ENCODE measurements around the gene PCNX4.

- TF ChIP-seq, protein P1, sequence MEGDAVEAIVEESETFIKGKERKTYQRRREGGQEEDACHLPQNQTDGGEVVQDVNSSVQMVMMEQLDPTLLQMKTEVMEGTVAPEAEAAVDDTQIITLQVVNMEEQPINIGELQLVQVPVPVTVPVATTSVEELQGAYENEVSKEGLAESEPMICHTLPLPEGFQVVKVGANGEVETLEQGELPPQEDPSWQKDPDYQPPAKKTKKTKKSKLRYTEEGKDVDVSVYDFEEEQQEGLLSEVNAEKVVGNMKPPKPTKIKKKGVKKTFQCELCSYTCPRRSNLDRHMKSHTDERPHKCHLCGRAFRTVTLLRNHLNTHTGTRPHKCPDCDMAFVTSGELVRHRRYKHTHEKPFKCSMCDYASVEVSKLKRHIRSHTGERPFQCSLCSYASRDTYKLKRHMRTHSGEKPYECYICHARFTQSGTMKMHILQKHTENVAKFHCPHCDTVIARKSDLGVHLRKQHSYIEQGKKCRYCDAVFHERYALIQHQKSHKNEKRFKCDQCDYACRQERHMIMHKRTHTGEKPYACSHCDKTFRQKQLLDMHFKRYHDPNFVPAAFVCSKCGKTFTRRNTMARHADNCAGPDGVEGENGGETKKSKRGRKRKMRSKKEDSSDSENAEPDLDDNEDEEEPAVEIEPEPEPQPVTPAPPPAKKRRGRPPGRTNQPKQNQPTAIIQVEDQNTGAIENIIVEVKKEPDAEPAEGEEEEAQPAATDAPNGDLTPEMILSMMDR (IDR thresholded peaks at IDR 0.05) = no peak
- no peak for TF ChIP-seq POLR2A (IDR thresholded peaks at IDR 0.05)
- TF ChIP-seq POLR2AphosphoS5 (IDR thresholded peaks at IDR 0.05) = no peak
- TF ChIP-seq EP300 (IDR thresholded peaks at IDR 0.05) = no peak
Observed at GRCh38 chr14:60051721-60052221, 40.0 kb upstream of the PCNX4 start.
